ENCODE data around the gene WSB2. TPM values are rescaled to one million over a fixed set of nuclear protein-coding genes. Genes with fewer than 3 reads are reported as not detected.

WSB2 gene
- total and polyA plus RNA-seq, 9 of the 15 experiments (the other 6 are each of a cell fraction or from before 2014, with no cell fraction given) = 31.4 to 77.6 (median 52.6) TPM

DNA sequence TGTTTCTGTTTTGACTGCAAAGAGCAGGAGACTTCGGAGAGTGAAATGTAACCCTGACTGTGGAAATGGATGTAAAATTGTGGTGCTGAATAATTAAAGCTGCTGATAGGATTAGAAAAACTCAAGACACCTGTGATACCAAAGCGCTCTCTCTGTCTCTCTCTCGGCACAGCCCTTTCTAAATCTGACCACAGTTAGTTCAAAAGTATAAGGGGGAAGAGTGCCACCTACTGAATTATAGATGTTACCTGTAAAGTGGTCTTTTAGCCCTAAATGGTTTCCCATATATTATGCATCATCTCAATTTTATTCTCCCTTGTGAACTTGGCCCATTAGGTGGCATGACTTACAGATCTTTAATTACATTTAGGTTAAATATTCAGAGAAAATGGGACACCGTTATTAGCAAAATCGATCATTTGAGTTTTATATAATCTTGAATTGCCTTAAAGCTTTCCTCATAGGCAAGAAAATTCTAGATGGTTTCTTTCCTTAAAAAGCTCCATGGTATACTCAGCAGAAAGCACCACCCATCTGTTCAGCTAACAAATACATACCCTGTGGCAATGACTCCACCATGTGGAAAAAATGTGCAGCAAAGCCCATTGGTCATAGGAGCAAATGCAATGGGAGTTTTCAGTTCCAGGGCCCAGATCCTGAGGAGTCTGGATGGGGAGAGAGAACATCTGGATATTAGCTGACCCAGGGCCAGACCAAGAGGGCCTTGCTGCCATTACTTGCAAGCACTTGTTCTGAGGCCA is 26.4 kb downstream of the WSB2 start (continued):
- peak; percentile 75 for TF ChIP-seq TEAD4 (IDR thresholded peaks at IDR 0.05; ENCODE audit: low read length)
- no peak for TF ChIP-seq TEAD4 (CRISPR knock-in tag; IDR thresholded peaks at IDR 0.05; ENCODE audit: borderline replicate concordance)
- TF ChIP-seq TEAD2 (tag; IDR thresholded peaks at IDR 0.05) = peak; percentile 79
- no peak for TF ChIP-seq ZNF778 (CRISPR knock-in tag; IDR thresholded peaks at IDR 0.05)
- no peak for TF ChIP-seq ZBED1 (IDR thresholded peaks at IDR 0.05)
- TF ChIP-seq CTCFL (IDR thresholded peaks at IDR 0.05; ENCODE audit: borderline replicate concordance, insufficient read depth, low read depth, low read length, poor library complexity, severe bottlenecking) = peak; percentile 39
- TF ChIP-seq ZNF717 (CRISPR knock-in tag; IDR thresholded peaks at IDR 0.05) = no peak
- TF ChIP-seq PRPF4 (IDR thresholded peaks at IDR 0.05; ENCODE audit: insufficient read depth, low read depth, low read length, poor library complexity, severe bottlenecking) = no peak
- TF ChIP-seq REST (IDR thresholded peaks at IDR 0.05; ENCODE audit: borderline replicate concordance) = peak; percentile 28; the same call in 1 of the 2 replicates
- TF ChIP-seq REST (CRISPR knock-in tag; IDR thresholded peaks at IDR 0.05; ENCODE audit: low read depth) = no peak
- TF ChIP-seq POLR2AphosphoS2 (IDR thresholded peaks at IDR 0.05; ENCODE audit: low read length) = 0 out of 2 replicates have a peak, but pooled peaks have one; percentile 25
- no peak for TF ChIP-seq ZNF263 (CRISPR knock-in tag; IDR thresholded peaks at IDR 0.05; ENCODE audit: borderline replicate concordance)
- TF ChIP-seq TEAD1 (CRISPR knock-in tag; IDR thresholded peaks at IDR 0.05) = peak; percentile 72 to 92; a peak in 3 of 4 replicates
- TF ChIP-seq SUPT5H (IDR thresholded peaks at IDR 0.05) = peak; percentile 39; the same call in 1 of the 2 replicates
- 0 out of 2 replicates have a peak, but pooled peaks have one; percentile 1 for TF ChIP-seq POLR2A (conservative IDR thresholded peaks at IDR 0.05)
- peak; percentile 28; the same call in 1 of the 2 replicates for TF ChIP-seq POLR2G (IDR thresholded peaks at IDR 0.05; ENCODE audit: low read depth, low read length)
- no peak for TF ChIP-seq ZNF75A (CRISPR knock-in tag; IDR thresholded peaks at IDR 0.05)

Measured in K562 (cell line).